ENCODE measurements around the gene DDX49. TPM values are rescaled to one million over a fixed set of nuclear protein-coding genes. Genes with fewer than 3 reads are reported as not detected.
"Not testable (repeated sequence)": the region's sequence is repeated elsewhere in the genome, so short reads cannot be mapped to it uniquely, and the experiment has no call there.

The DDX49 gene
- total and polyA plus RNA-seq, 2 donors from 2014 or later, result 39.5 to 40.6 TPM

DNA sequence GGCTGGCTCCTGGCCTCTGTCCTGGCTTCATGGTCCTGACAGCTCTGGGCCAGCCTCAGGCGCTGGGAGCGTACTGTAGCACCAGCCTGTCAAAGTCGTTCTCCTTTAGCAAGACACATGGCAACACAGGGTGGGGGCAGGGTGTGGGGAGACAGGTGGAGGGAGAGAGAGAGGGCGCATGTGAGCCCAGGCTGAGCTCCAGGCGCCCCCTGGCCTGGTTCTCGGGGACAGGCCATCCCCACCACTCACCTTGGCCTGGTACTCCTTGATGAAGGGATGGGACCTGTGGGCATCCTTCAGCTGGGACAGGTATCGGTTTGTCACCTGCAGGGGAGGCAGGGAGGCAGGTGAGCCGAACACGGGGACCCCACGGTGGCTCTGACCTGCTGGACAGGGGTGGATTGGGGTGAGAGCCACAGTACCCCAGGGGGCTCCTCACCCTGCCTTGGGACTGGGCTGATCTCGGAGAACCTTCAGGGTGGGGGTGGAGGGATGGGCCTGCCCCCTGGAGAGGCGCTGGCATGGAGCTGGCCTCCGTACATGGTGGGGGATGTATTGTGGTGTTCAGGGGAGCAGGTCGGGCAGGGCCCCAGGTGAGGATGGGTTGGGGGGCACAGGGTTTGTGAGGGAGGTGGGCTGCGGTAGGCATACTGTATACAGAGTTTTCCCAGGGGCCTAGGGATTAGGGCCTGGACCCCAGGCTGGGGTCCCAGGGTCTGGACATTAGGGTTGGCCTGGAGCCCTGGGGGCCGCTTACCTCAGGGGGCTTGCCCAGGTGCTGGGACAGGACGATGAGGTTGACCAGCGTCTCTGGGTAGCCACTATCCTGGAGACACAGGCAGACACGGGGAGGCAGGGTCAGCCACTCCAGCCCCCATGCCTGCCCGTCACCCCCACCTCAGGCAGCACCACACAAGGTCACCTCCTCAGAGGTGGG lies 19.6 kb upstream of the DDX49 start:
- Histone ChIP-seq H3K4me3 (ENCODE audit: low read length in 3 of 3) (no peak overlapping the region), H3K36me3 (ENCODE audit: control insufficient read depth in 2 of 3, insufficient read depth in 3 of 3, low read length in 3 of 3) (peaks cover 0 to 6% (median 0%) of the 10 kb centered on the region in 3 donors), H3K27me3 (ENCODE audit: control insufficient read depth, insufficient read depth, low read length) (no peaks in the 10 kb centered on the region), H3K9me3 (ENCODE audit: control insufficient read depth in 2 of 3, insufficient read depth in 1 of 3, low read length in 3 of 3) (no peaks in the 10 kb centered on the region), H3K27ac (ENCODE audit: low read depth in 2 of 2, low read length in 2 of 2) (no peak overlapping the region), H3K4me1 (ENCODE audit: control insufficient read depth in 2 of 3, insufficient read depth in 2 of 3, low read depth in 1 of 3, low read length in 3 of 3) (no peaks in the 10 kb centered on the region), H3K9ac (ENCODE audit: low read length in 3 of 3) (no peak overlapping the region)
- FAIRE-seq (no peak), DNase-seq (no peak)
- intact Hi-C loops (cut with DNase I), result no loop called here
- TF ChIP-seq, protein P1, sequence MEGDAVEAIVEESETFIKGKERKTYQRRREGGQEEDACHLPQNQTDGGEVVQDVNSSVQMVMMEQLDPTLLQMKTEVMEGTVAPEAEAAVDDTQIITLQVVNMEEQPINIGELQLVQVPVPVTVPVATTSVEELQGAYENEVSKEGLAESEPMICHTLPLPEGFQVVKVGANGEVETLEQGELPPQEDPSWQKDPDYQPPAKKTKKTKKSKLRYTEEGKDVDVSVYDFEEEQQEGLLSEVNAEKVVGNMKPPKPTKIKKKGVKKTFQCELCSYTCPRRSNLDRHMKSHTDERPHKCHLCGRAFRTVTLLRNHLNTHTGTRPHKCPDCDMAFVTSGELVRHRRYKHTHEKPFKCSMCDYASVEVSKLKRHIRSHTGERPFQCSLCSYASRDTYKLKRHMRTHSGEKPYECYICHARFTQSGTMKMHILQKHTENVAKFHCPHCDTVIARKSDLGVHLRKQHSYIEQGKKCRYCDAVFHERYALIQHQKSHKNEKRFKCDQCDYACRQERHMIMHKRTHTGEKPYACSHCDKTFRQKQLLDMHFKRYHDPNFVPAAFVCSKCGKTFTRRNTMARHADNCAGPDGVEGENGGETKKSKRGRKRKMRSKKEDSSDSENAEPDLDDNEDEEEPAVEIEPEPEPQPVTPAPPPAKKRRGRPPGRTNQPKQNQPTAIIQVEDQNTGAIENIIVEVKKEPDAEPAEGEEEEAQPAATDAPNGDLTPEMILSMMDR (IDR thresholded peaks at IDR 0.05; ENCODE audit: borderline replicate concordance, extremely low read depth, insufficient read depth), result no peak

DNA sequence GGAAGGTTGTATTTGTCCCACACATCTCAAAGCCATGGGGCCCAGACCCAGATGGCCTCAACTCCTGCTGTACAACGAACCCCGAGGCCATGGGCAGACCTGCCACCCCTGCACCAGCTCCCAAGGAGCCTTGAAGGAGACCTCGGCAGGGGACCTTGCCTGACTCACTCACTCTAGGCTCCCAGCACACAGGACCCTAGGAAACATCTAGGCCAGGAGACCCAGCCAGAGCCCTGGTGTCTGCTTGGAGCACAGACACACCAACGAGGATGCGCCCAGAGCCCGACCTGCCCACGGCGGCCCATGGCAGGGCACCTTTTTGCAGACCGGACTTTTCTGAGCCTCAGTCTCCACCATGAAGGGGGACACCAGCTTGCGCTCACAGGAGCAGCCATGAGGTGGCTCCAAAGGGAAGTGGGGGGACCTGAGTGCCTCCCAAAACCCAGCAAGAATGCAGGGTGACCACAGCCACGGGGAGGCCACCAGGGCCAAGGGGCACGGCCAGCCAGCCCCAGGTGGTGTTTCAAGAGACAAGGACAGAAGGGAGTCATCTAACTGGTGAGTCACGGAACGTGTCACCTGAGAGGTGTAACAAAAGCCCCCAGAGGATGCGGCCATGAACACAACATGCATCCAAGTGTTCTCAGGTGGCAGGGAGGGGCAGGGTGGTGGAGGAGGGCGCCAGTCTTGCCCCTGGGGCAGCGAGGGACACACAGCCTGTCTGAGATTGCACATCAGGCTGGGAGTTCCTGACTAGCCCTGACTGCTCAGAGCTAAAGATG lies 18.6 kb upstream of the DDX49 start:
- no peaks in the 10 kb centered on the region for H3K4me1 ChIP-seq (ENCODE audit: control insufficient read depth in 2 of 3, insufficient read depth in 2 of 3, low read depth in 1 of 3, low read length in 3 of 3)

DNA sequence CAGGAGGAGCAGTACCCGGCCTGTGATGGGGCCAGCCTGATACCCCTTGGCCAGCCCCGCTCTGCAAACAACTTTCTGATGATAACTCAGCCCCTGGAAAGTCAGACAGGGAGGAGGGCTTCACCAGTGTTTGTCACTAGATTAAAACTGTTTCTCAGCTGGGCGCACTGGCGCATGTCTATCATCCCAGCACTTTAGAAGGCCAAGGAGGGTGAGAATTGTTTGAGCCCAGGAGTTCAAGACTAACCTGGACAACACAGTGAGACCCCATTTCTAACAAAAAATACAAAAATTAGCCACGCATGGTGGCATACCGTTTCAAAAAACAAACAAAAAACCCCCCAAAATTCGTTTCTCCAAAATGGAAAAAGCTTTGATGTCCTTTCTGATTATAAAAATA lies 18.0 kb upstream of the DDX49 start:
- DNase-seq (no peak), FAIRE-seq (no peak)
- Histone ChIP-seq H3K4me1 (ENCODE audit: control insufficient read depth in 2 of 3, insufficient read depth in 2 of 3, low read depth in 1 of 3, low read length in 3 of 3) (no peaks in the 10 kb centered on the region), H3K27ac (ENCODE audit: low read depth in 2 of 2, low read length in 2 of 2) (no peak overlapping the region), H3K9ac (ENCODE audit: low read length in 3 of 3) (no peak overlapping the region), H3K36me3 (ENCODE audit: control insufficient read depth in 2 of 3, insufficient read depth in 3 of 3, low read length in 3 of 3) (peaks cover 0 to 6% (median 0%) of the 10 kb centered on the region in 3 donors), H3K4me3 (ENCODE audit: low read length in 3 of 3) (no peak overlapping the region), H3K27me3 (ENCODE audit: control insufficient read depth, insufficient read depth, low read length) (no peaks in the 10 kb centered on the region), H3K9me3 (ENCODE audit: control insufficient read depth in 2 of 3, insufficient read depth in 1 of 3, low read length in 3 of 3) (no peaks in the 10 kb centered on the region)
- intact Hi-C loops (cut with DNase I), result no loop called here
- TF ChIP-seq, protein P1 (IDR thresholded peaks at IDR 0.05; ENCODE audit: borderline replicate concordance, extremely low read depth, insufficient read depth), result no peak

More for the DNA sequence above, 18.6 kb upstream of the DDX49 start:
- intact Hi-C loops (cut with DNase I), result no loop called here
- peaks cover 0 to 6% (median 0%) of the 10 kb centered on the region in 3 donors for H3K36me3 ChIP-seq (ENCODE audit: control insufficient read depth in 2 of 3, insufficient read depth in 3 of 3, low read length in 3 of 3)
- no peak for DNase-seq
- no peak overlapping the region for H3K4me3 ChIP-seq (ENCODE audit: low read length in 3 of 3)
- H3K9ac ChIP-seq (ENCODE audit: low read length in 3 of 3), result no peak overlapping the region
- no peaks in the 10 kb centered on the region for H3K27me3 ChIP-seq (ENCODE audit: control insufficient read depth, insufficient read depth, low read length)
- TF ChIP-seq, protein P1 (IDR thresholded peaks at IDR 0.05; ENCODE audit: borderline replicate concordance, extremely low read depth, insufficient read depth), result no peak
- FAIRE-seq, result no peak
- no peaks in the 10 kb centered on the region for H3K9me3 ChIP-seq (ENCODE audit: control insufficient read depth in 2 of 3, insufficient read depth in 1 of 3, low read length in 3 of 3)
- H3K27ac ChIP-seq (ENCODE audit: low read depth in 2 of 2, low read length in 2 of 2), result no peak overlapping the region

DNA sequence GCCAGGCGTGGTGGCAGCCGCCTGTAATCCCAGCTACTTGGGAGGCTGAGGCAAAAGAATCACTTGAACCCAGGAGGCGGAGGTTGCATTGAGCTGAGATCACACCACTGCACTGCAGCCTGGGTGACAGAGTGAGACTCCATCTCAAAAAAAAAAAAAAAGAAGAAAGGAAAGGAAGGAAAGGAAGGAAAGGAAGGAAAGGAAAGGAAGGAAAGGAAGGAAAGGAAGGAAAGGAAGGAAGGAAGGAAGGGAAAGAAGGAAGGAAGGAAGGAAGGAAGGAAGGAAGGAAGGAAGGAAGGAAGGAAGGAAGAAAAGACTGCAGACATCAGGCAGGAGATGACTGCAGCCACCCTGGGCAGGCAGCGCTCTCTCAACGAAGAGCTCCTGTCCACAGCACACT lies 17.0 kb upstream of the DDX49 start:
- intact Hi-C loops (cut with DNase I); H3K36me3 ChIP-seq (ENCODE audit: control insufficient read depth in 2 of 3, insufficient read depth in 3 of 3, low read length in 3 of 3); H3K9ac ChIP-seq (ENCODE audit: low read length in 3 of 3); H3K27me3 ChIP-seq (ENCODE audit: control insufficient read depth, insufficient read depth, low read length); H3K4me1 ChIP-seq (ENCODE audit: control insufficient read depth in 2 of 3, insufficient read depth in 2 of 3, low read depth in 1 of 3, low read length in 3 of 3); H3K4me3 ChIP-seq (ENCODE audit: low read length in 3 of 3); H3K27ac ChIP-seq (ENCODE audit: low read depth in 2 of 2, low read length in 2 of 2); H3K9me3 ChIP-seq (ENCODE audit: control insufficient read depth in 2 of 3, insufficient read depth in 1 of 3, low read length in 3 of 3); FAIRE-seq; DNase-seq: not testable (repeated sequence)
